GM19372 (cell line): ENCODE measurements around the gene PRDM13.
"Not testable (repeated sequence)": the region's sequence is repeated elsewhere in the genome, so short reads cannot be mapped to it uniquely, and the experiment has no call there.

ENCODE experiments used
- ATAC-seq: cut with Tn5 transposase; IDR thresholded peaks from one replicate; pipeline ENCODE4 v1.9.1; 2021; ENCODE audit warnings: mild to moderate bottlenecking, low read depth, moderate library complexity; ENCODE audit not compliant: unreplicated experiment

PRDM13 gene

GRCh38 chr6:99606656-99607415, at the start of gene PRDM13:
Gene PRDM13, plus strand, starts transcription at chr6:99606833. Its CDS starts 202 bp downstream, at chr6:99607035.
- ATAC-seq = no peak

- ATAC-seq = no peak
Observed at GRCh38 chr6:99559057-99559456, 47.6 kb upstream of the PRDM13 start.

GRCh38 chr6:99560668-99561067, 46.0 kb upstream of the PRDM13 start:
- ATAC-seq = no peak

GRCh38 chr6:99563056-99563723, 43.4 kb upstream of the PRDM13 start:
- no peak for ATAC-seq

GRCh38 chr6:99568103-99568933, 38.3 kb upstream of the PRDM13 start, which contains the start of gene CCNC:
Gene CCNC, minus strand, starts transcription at chr6:99568660. Its CDS starts 133 bp downstream, at chr6:99568527.
- ATAC-seq = peak; percentile 97

- no peak for ATAC-seq
Observed at GRCh38 chr6:99573980-99574617, 32.5 kb upstream of the PRDM13 start.

GRCh38 chr6:99575544-99576227, 30.9 kb upstream of the PRDM13 start:
- ATAC-seq = no peak

GRCh38 chr6:99579781-99580180, 26.9 kb upstream of the PRDM13 start:
- ATAC-seq = no peak

GRCh38 chr6:99587792-99588191, 18.8 kb upstream of the PRDM13 start:
- ATAC-seq = no peak

- ATAC-seq = peak; percentile 84
Observed at GRCh38 chr6:99588618-99589289, 17.9 kb upstream of the PRDM13 start.

GRCh38 chr6:99589290-99589672, 17.4 kb upstream of the PRDM13 start:
- ATAC-seq = peak; percentile 28

- no peak for ATAC-seq
Observed at GRCh38 chr6:99589907-99590493, 16.6 kb upstream of the PRDM13 start.

GRCh38 chr6:99590728-99591672, 15.6 kb upstream of the PRDM13 start:
- ATAC-seq = no peak

- ATAC-seq = no peak
Observed at GRCh38 chr6:99591673-99592364, 14.8 kb upstream of the PRDM13 start.

- no peak for ATAC-seq
Observed at GRCh38 chr6:99592900-99593299, 13.7 kb upstream of the PRDM13 start.

- ATAC-seq = not testable (repeated sequence)
Observed at GRCh38 chr6:99594696-99595095, 11.9 kb upstream of the PRDM13 start.
